KG1 (cell line): ENCODE measurements around the gene SIRT1.
"Not testable (repeated sequence)": the region's sequence is repeated elsewhere in the genome, so short reads cannot be mapped to it uniquely, and the experiment has no call there.

Experiments used
- DNase-seq: peaks from one replicate; lab custom pipeline; 2025; lab: John Stamatoyannopoulos, UW

Gene SIRT1

GRCh38 chr10:67965456-67965855 is 81.0 kb downstream of the SIRT1 start:
- DNase-seq, result no peak

- DNase-seq, result not testable (repeated sequence)
Observed at GRCh38 chr10:67966035-67966434, 81.6 kb downstream of the SIRT1 start.
